Endothelial cell of umbilical vein (primary cell): ENCODE results near the gene EHD2. TPM values are rescaled to one million over a fixed set of nuclear protein-coding genes. Genes with fewer than 3 reads are reported as not detected.

ENCODE experiments used
- BruUV-seq: library from RNA; stranded (reverse); fragments of 400-500 nt; replicated peaks from 2 replicates; lab custom pipeline; 2021; lab: Mats Ljungman, UMichigan
- CTCF ChIA-PET: fragments of 300-600, 350-600 bp; sonication (Branson Sonifier 250); formaldehyde crosslinking; loops from one replicate; lab custom pipeline; 2021; ENCODE audit warnings: antibody characterized with exemption, inconsistent platforms; lab: Charles Lee
- POLR2A ChIA-PET: fragments of 300-600, 350-600 bp; sonication (Branson Sonifier 250); formaldehyde crosslinking; loops from one replicate; lab custom pipeline; 2021; ENCODE audit warnings: antibody characterized with exemption, inconsistent platforms; lab: Charles Lee
- DNase-seq: peaks from one replicate; pipeline ENCODE4 v3.0.0-alpha.2; 2011; ENCODE audit warnings: low read depth, low spot score
- FAIRE-seq: peaks from 2 replicates; lab custom pipeline; 2011; peaks lifted over from hg19 to GRCh38; lab: Jason Lieb, UNC
- H2AFZ ChIP-seq: 2 replicates; pipeline ENCODE4 v1.6.0; 2012; ENCODE audit warnings: low read depth, low read length, control low read depth, inconsistent platforms
- H3K27ac ChIP-seq: 2 replicates; pipeline ENCODE4 v1.5.1; 2011; ENCODE audit warnings: low read depth, mild to moderate bottlenecking, control low read depth, low read length, moderate library complexity; ENCODE audit not compliant: insufficient read depth
- H3K27me3 ChIP-seq, 2 experiments: 2 replicates each; pipeline versions ENCODE4 v1.6.0 to v1.6.1; 2011; ENCODE audit warnings: low read length in 2 of 2, mixed read lengths in 1 of 2; ENCODE audit not compliant: control insufficient read depth in 2 of 2, insufficient read depth in 2 of 2
- H3K36me3 ChIP-seq, 2 experiments: 2 replicates in 1 of 2; 3 replicates in 1 of 2; pipeline ENCODE4 v1.5.1; 2011; ENCODE audit warnings: low read length in 2 of 2, mild to moderate bottlenecking in 1 of 2, moderate library complexity in 1 of 2; ENCODE audit not compliant: control insufficient read depth in 2 of 2, insufficient read depth in 2 of 2; ENCODE audit errors: extremely low read depth in 1 of 2
- H3K4me1 ChIP-seq: 3 replicates; pipeline ENCODE4 v1.5.1; 2011; ENCODE audit warnings: mild to moderate bottlenecking, low read length; ENCODE audit not compliant: control insufficient read depth, insufficient read depth; ENCODE audit errors: extremely low read depth
- H3K4me2 ChIP-seq: 2 replicates; pipeline ENCODE4 v1.6.1; 2011; ENCODE audit warnings: low read length, control low read depth, mixed read lengths; ENCODE audit not compliant: insufficient read depth
- H3K4me3 ChIP-seq, 3 experiments: fragments of 200-600 bp in 1 of 3; sonication (generic), shearing (Covaris generic) in 1 of 3; replicated peaks in 1 of 3; 2 replicates each; pipeline ENCODE4 v1.5.1; 2011 to 2016; ENCODE audit warnings: control low read depth in 3 of 3, low read length in 3 of 3, mild to moderate bottlenecking in 2 of 3, inconsistent platforms in 1 of 3, low read depth in 1 of 3, moderate library complexity in 1 of 3; ENCODE audit not compliant: insufficient read depth in 1 of 3
- H3K79me2 ChIP-seq: 2 replicates; pipeline ENCODE4 v1.6.0; 2012; ENCODE audit warnings: low read length, inconsistent platforms; ENCODE audit not compliant: control insufficient read depth, insufficient read depth
- H3K9ac ChIP-seq: replicated peaks from 2 replicates; pipeline ENCODE3; 2011; ENCODE audit warnings: low read length, control low read depth; ENCODE audit not compliant: insufficient read depth; ENCODE audit errors: extremely low read depth
- H3K9me1 ChIP-seq: replicated peaks from 3 replicates; pipeline ENCODE4 v1.6.0; 2011; ENCODE audit warnings: mild to moderate bottlenecking, low read length; ENCODE audit not compliant: control insufficient read depth, insufficient read depth; ENCODE audit errors: extremely low read depth
- H3K9me3 ChIP-seq: replicated peaks from 2 replicates; pipeline ENCODE4 v1.5.1; 2012; ENCODE audit warnings: low read length, inconsistent platforms; ENCODE audit not compliant: control insufficient read depth, insufficient read depth
- H4K20me1 ChIP-seq: replicated peaks from 2 replicates; pipeline ENCODE3; 2011; ENCODE audit warnings: mild to moderate bottlenecking, low read length; ENCODE audit not compliant: control insufficient read depth, insufficient read depth; ENCODE audit errors: extremely low read depth
- CTCF ChIP-seq, 2 donors: IDR thresholded peaks; 1 replicate in 1 of 2; 2 replicates in 1 of 2; pipeline ENCODE4 v1.5.1; 2011; ENCODE audit warnings: low read length in 2 of 2, mild to moderate bottlenecking in 2 of 2, moderate library complexity in 2 of 2, control low read depth in 1 of 2, inconsistent platforms in 1 of 2, low read depth in 1 of 2; ENCODE audit not compliant: insufficient read depth in 1 of 2; ENCODE audit errors: extremely low read depth in 1 of 2
- EZH2 ChIP-seq: IDR thresholded peaks from 2 replicates; pipeline ENCODE4 v1.6.1; 2012; ENCODE audit warnings: borderline replicate concordance, low read depth, mild to moderate bottlenecking, moderate library complexity, low read length, inconsistent platforms; ENCODE audit not compliant: severe bottlenecking
- FOS ChIP-seq: IDR thresholded peaks from 2 replicates; pipeline ENCODE4 v1.6.1; 2011; ENCODE audit warnings: mild to moderate bottlenecking, low read length, moderate library complexity, borderline replicate concordance; ENCODE audit not compliant: insufficient read depth
- GATA2 ChIP-seq: IDR thresholded peaks from 2 replicates; pipeline ENCODE4 v1.7.0; 2011; ENCODE audit warnings: low read depth, mild to moderate bottlenecking, moderate library complexity, mixed read lengths, low read length; ENCODE audit not compliant: insufficient read length, insufficient read depth
- JUN ChIP-seq: IDR thresholded peaks from 2 replicates; pipeline ENCODE4 v1.6.1; 2011; ENCODE audit warnings: borderline replicate concordance, low read depth; ENCODE audit not compliant: insufficient read length, insufficient read depth
- MAX ChIP-seq: IDR thresholded peaks from 2 replicates; pipeline ENCODE4 v1.6.1; 2011; ENCODE audit not compliant: insufficient read depth, insufficient read length
- MYC ChIP-seq: IDR thresholded peaks from one replicate; pipeline ENCODE4 v1.6.1; 2011; ENCODE audit warnings: mild to moderate bottlenecking, low read depth, low read length
- POLR2A ChIP-seq: IDR thresholded peaks from 2 replicates; pipeline ENCODE4 v1.6.1; 2012; ENCODE audit warnings: low read depth, mild to moderate bottlenecking, control low read depth, low read length
- POLR2AphosphoS5 ChIP-seq: IDR thresholded peaks from 2 replicates; pipeline ENCODE4 v1.6.1; 2012; ENCODE audit warnings: low read depth, mild to moderate bottlenecking, control low read depth, low read length, moderate library complexity; ENCODE audit not compliant: insufficient read depth
- dilution Hi-C: fragments of 300-500 bp; cut with MboI; formaldehyde crosslinking; loops from one replicate; pipeline ENCODE4 v1.15.0; 2019; ENCODE audit warnings: low sequenced_read_pairs; ENCODE audit not compliant: extremely low pct_ligation_motif_present
- intact Hi-C: fragments of 100-400 bp; cut with micrococcal nuclease; formaldehyde crosslinking; loops from one replicate; pipeline ENCODE4 v1.10.0; 2022
- polyA plus RNA-seq, 4 experiments: library from polyadenylated mRNA; depleted of rRNA in 3 of 4; stranded (reverse) in 3 of 4; unstranded in 1 of 4; fragments of >200 nt; gene quantifications; 2 replicates each; pipeline versions ENCODE4 v1.2.1 to v1.2.3, GENCODE V29; 2011 to 2012; ENCODE audit warnings: missing spikeins in 1 of 4
- total RNA-seq: library from RNA; stranded (reverse); gene quantifications from 2 replicates; pipeline ENCODE4 v1.2.3, GENCODE V29; 2021

Gene EHD2
- total and polyA plus RNA-seq, 2 donors (not counting 3 experiments of a cell fraction or from before 2014, with no cell fraction given) = 110 to 220 TPM

- dilution Hi-C loops = no loop called here
Measured at GRCh38 chr19:47674548-47674947, 38.7 kb upstream of the EHD2 start.

GRCh38 chr19:47675271-47675670, 38.0 kb upstream of the EHD2 start:
- BruUV-seq = no TSS peak

More at GRCh38 chr19:47674548-47674947, 38.7 kb upstream of the EHD2 start:
- H3K4me2 ChIP-seq = no peak overlapping the region
- no peak overlapping the region for H2AFZ ChIP-seq
- CTCF ChIA-PET = interaction anchor here (1.0 kb wide), 1 partner anchor 238 kb away, joined by 3 read pairs; no protein-coding TSS in a partner anchor
- H4K20me1 ChIP-seq = no peaks in the 10 kb centered on the region
- peaks cover 3 to 39% of the 10 kb centered on the region in 2 experiments for H3K36me3 ChIP-seq
- FAIRE-seq (no peak), DNase-seq (no peak)
- no TSS peak for BruUV-seq
- no peaks in the 10 kb centered on the region for H3K9me1 ChIP-seq
- TF ChIP-seq MYC = no peak
- no peak for TF ChIP-seq EZH2
- no peak overlapping the region for H3K9ac ChIP-seq
- H3K9me3 ChIP-seq = no peaks in the 10 kb centered on the region
- H3K4me3 ChIP-seq = no peak overlapping the region
- peaks cover 5% of the 10 kb centered on the region for H3K79me2 ChIP-seq
- H3K27me3 ChIP-seq = no peaks in the 10 kb centered on the region
- H3K27ac ChIP-seq = no peak overlapping the region
- no peaks in the 10 kb centered on the region for H3K4me1 ChIP-seq
- intact Hi-C loops = no loop called here
- POLR2A ChIA-PET = no interaction called here

More at GRCh38 chr19:47675271-47675670, 38.0 kb upstream of the EHD2 start:
- Histone ChIP-seq H3K4me2 (no peak overlapping the region), H3K27ac (no peak overlapping the region), H3K4me1 (no peaks in the 10 kb centered on the region), H3K9me3 (no peaks in the 10 kb centered on the region), H3K4me3 (no peak overlapping the region), H3K27me3 (no peaks in the 10 kb centered on the region), H3K36me3 (peaks cover 3 to 46% of the 10 kb centered on the region in 2 experiments), H3K79me2 (peaks cover 5% of the 10 kb centered on the region), H3K9me1 (no peaks in the 10 kb centered on the region), H4K20me1 (no peaks in the 10 kb centered on the region), H2AFZ (no peak overlapping the region), H3K9ac (no peak overlapping the region)
- ChIA-PET CTCF (interaction anchor here (0.6 to 1.0 kb wide), 2 partner anchors 238 to 544 kb away, joined by 3 read pairs; no protein-coding TSS in a partner anchor), POLR2A (no interaction called here)
- FAIRE-seq (no peak), DNase-seq (no peak)
- TF ChIP-seq GATA2 (no peak), POLR2A (no peak), MYC (no peak), EZH2 (no peak), FOS (no peak), CTCF (IDR thresholded peaks at IDR 0.05; ENCODE audit: extremely low read depth in 1 of 2, insufficient read depth in 1 of 2, low read depth in 1 of 2, low read length in 2 of 2) (no peak), MAX (no peak), POLR2AphosphoS5 (no peak), JUN (no peak)
- intact Hi-C loops = no loop called here
- dilution Hi-C loops = no loop called here
